Activated T-helper 1 cell treated with anti-CD3 and anti-CD28 coated beads, Interleukin-12 subunit alpha, Interleukin-12 subunit beta, Interleukin-2, Interleukin-4 antibody, amounts not matched to agents 30 ng/mL and 10 ng/mL and 1 ng/mL, durations not matched to agents 14 hours and 24 hours and 36 hours (primary cell): Measurements from ENCODE around the gene TEKT2. TPM values are rescaled to one million over a fixed set of nuclear protein-coding genes. Genes with fewer than 3 reads are reported as not detected.

Source experiments
- DNase-seq: peaks from one replicate; pipeline ENCODE4 v3.0.0; 2021; ENCODE audit warnings: low spot score
- H3K27ac Mint-ChIP-seq: one replicate; pipeline ENCODE4 v1.8.0; 2021; ENCODE audit warnings: mild to moderate bottlenecking, mixed read lengths
- H3K27me3 Mint-ChIP-seq: one replicate; pipeline ENCODE4 v1.8.0; 2022; ENCODE audit warnings: mild to moderate bottlenecking, moderate library complexity, mixed read lengths; ENCODE audit not compliant: insufficient read depth
- H3K36me3 Mint-ChIP-seq: one replicate; pipeline ENCODE4 v1.8.0; 2021; ENCODE audit warnings: low read depth, mixed read lengths
- H3K4me1 Mint-ChIP-seq: one replicate; pipeline ENCODE4 v1.8.0; 2021; ENCODE audit warnings: low read depth, mixed read lengths
- H3K4me3 Mint-ChIP-seq: one replicate; pipeline ENCODE4 v1.8.0; 2021; ENCODE audit warnings: mild to moderate bottlenecking, moderate library complexity, mixed read lengths
- H3K9me3 Mint-ChIP-seq: one replicate; pipeline ENCODE4 v1.8.0; 2021; ENCODE audit warnings: mixed read lengths
- intact Hi-C: fragments of 100-400 bp; cut with micrococcal nuclease; formaldehyde crosslinking; loops from one replicate; pipeline ENCODE4 v1.15.1; 2024
- total RNA-seq: library from RNA; stranded (reverse); gene quantifications from 2 replicates; pipeline ENCODE4 v1.2.3, GENCODE V29; 2022

Gene TEKT2
- total RNA-seq, 1 donor from 2014 or later: 0.16 TPM

- no peak overlapping the region for H3K27ac Mint-ChIP-seq
- no peaks in the 10 kb centered on the region for H3K4me1 Mint-ChIP-seq
- H3K9me3 Mint-ChIP-seq: no peaks in the 10 kb centered on the region
- no peak overlapping the region for H3K4me3 Mint-ChIP-seq
- no peak for DNase-seq
- intact Hi-C loops: loop anchor here (1.0 kb wide), 5 partner anchors 35 to 321 kb away; partner anchors contain the start of gene TRAPPC3
- H3K36me3 Mint-ChIP-seq: no peaks in the 10 kb centered on the region
- H3K27me3 Mint-ChIP-seq: no peaks in the 10 kb centered on the region
Measured at GRCh38 chr1:36098650-36099365, 14.9 kb downstream of the TEKT2 start.

- H3K4me3 Mint-ChIP-seq: no peak overlapping the region
Measured at GRCh38 chr1:36099681-36100341, 15.9 kb downstream of the TEKT2 start.

GRCh38 chr1:36100376-36100775 is 16.5 kb downstream of the TEKT2 start:
- Mint-ChIP-seq H3K27me3 (no peaks in the 10 kb centered on the region), H3K9me3 (no peaks in the 10 kb centered on the region), H3K27ac (no peak overlapping the region), H3K4me1 (no peaks in the 10 kb centered on the region), H3K36me3 (no peaks in the 10 kb centered on the region), H3K4me3 (no peak overlapping the region)
- intact Hi-C loops: no loop called here
- no peak for DNase-seq

More at GRCh38 chr1:36099681-36100341, 15.9 kb downstream of the TEKT2 start:
- peak; percentile 65 for DNase-seq
- Mint-ChIP-seq H3K36me3 (no peaks in the 10 kb centered on the region), H3K27ac (no peak overlapping the region), H3K4me1 (no peaks in the 10 kb centered on the region), H3K27me3 (no peaks in the 10 kb centered on the region), H3K9me3 (no peaks in the 10 kb centered on the region)
- intact Hi-C loops: loop anchor here (1.0 kb wide), 5 partner anchors 34 to 320 kb away; partner anchors contain the start of gene TRAPPC3

GRCh38 chr1:36101546-36101945 is 17.7 kb downstream of the TEKT2 start:
- no peaks in the 10 kb centered on the region for H3K36me3 Mint-ChIP-seq
- intact Hi-C loops: no loop called here
- DNase-seq: no peak
- H3K9me3 Mint-ChIP-seq: no peaks in the 10 kb centered on the region
- no peak overlapping the region for H3K27ac Mint-ChIP-seq
- no peaks in the 10 kb centered on the region for H3K27me3 Mint-ChIP-seq
- no peaks in the 10 kb centered on the region for H3K4me1 Mint-ChIP-seq
- H3K4me3 Mint-ChIP-seq: no peak overlapping the region

GRCh38 chr1:36106269-36106668 is 22.4 kb downstream of the TEKT2 start:
- no peaks in the 10 kb centered on the region for H3K36me3 Mint-ChIP-seq
- H3K27me3 Mint-ChIP-seq: peaks cover 3% of the 10 kb centered on the region
- peaks cover 9% of the 10 kb centered on the region for H3K4me1 Mint-ChIP-seq
- H3K9me3 Mint-ChIP-seq: no peaks in the 10 kb centered on the region
- H3K4me3 Mint-ChIP-seq: no peak overlapping the region
- no peak overlapping the region for H3K27ac Mint-ChIP-seq
- no peak for DNase-seq
- intact Hi-C loops: no loop called here

- peaks cover 5% of the 10 kb centered on the region for H3K27me3 Mint-ChIP-seq
- DNase-seq: no peak
- H3K27ac Mint-ChIP-seq: no peak overlapping the region
- H3K9me3 Mint-ChIP-seq: no peaks in the 10 kb centered on the region
- no peaks in the 10 kb centered on the region for H3K36me3 Mint-ChIP-seq
- peaks cover 12% of the 10 kb centered on the region for H3K4me1 Mint-ChIP-seq
- H3K4me3 Mint-ChIP-seq: no peak overlapping the region
- intact Hi-C loops: no loop called here
Measured at GRCh38 chr1:36107394-36107793, 23.5 kb downstream of the TEKT2 start.

- no peaks in the 10 kb centered on the region for H3K36me3 Mint-ChIP-seq
- DNase-seq: no peak
- no peak overlapping the region for H3K27ac Mint-ChIP-seq
- intact Hi-C loops: no loop called here
- H3K4me3 Mint-ChIP-seq: no peak overlapping the region
- no peaks in the 10 kb centered on the region for H3K9me3 Mint-ChIP-seq
- peaks cover 12% of the 10 kb centered on the region for H3K4me1 Mint-ChIP-seq
- H3K27me3 Mint-ChIP-seq: peaks cover 8% of the 10 kb centered on the region
Measured at GRCh38 chr1:36108314-36108713, 24.4 kb downstream of the TEKT2 start.

- DNase-seq: peak; percentile 19
- H3K4me1 Mint-ChIP-seq: peaks cover 12% of the 10 kb centered on the region
- H3K9me3 Mint-ChIP-seq: no peaks in the 10 kb centered on the region
- peaks cover 8% of the 10 kb centered on the region for H3K27me3 Mint-ChIP-seq
- intact Hi-C loops: no loop called here
- H3K36me3 Mint-ChIP-seq: no peaks in the 10 kb centered on the region
- no peak overlapping the region for H3K4me3 Mint-ChIP-seq
- peak overlapping the region; percentile 30 for H3K27ac Mint-ChIP-seq
Measured at GRCh38 chr1:36109041-36109679, 25.3 kb downstream of the TEKT2 start.

- Mint-ChIP-seq H3K9me3 (no peaks in the 10 kb centered on the region), H3K36me3 (no peaks in the 10 kb centered on the region), H3K27ac (no peak overlapping the region), H3K4me1 (peaks cover 12% of the 10 kb centered on the region), H3K27me3 (peaks cover 8% of the 10 kb centered on the region), H3K4me3 (no peak overlapping the region)
- DNase-seq: no peak
- intact Hi-C loops: no loop called here
Measured at GRCh38 chr1:36111151-36111550, 27.3 kb downstream of the TEKT2 start.

- Mint-ChIP-seq H3K9me3 (no peaks in the 10 kb centered on the region), H3K27me3 (peaks cover 8% of the 10 kb centered on the region), H3K27ac (no peak overlapping the region), H3K36me3 (no peaks in the 10 kb centered on the region), H3K4me1 (peaks cover 12% of the 10 kb centered on the region), H3K4me3 (no peak overlapping the region)
- no peak for DNase-seq
- intact Hi-C loops: no loop called here
Measured at GRCh38 chr1:36112823-36113222, 28.9 kb downstream of the TEKT2 start.

GRCh38 chr1:36114371-36114770 is 30.5 kb downstream of the TEKT2 start:
- H3K27ac Mint-ChIP-seq: no peak overlapping the region
- no peak overlapping the region for H3K4me3 Mint-ChIP-seq
- no peaks in the 10 kb centered on the region for H3K9me3 Mint-ChIP-seq
- peaks cover 7% of the 10 kb centered on the region for H3K4me1 Mint-ChIP-seq
- DNase-seq: no peak
- H3K27me3 Mint-ChIP-seq: peaks cover 7% of the 10 kb centered on the region
- H3K36me3 Mint-ChIP-seq: no peaks in the 10 kb centered on the region
- intact Hi-C loops: no loop called here

GRCh38 chr1:36115200-36115669 is 31.3 kb downstream of the TEKT2 start:
- H3K4me1 Mint-ChIP-seq: peaks cover 7% of the 10 kb centered on the region
- H3K36me3 Mint-ChIP-seq: no peaks in the 10 kb centered on the region
- H3K27me3 Mint-ChIP-seq: peaks cover 7% of the 10 kb centered on the region
- no peak overlapping the region for H3K27ac Mint-ChIP-seq
- DNase-seq: no peak
- no peak overlapping the region for H3K4me3 Mint-ChIP-seq
- intact Hi-C loops: no loop called here
- no peaks in the 10 kb centered on the region for H3K9me3 Mint-ChIP-seq

- peaks cover 7% of the 10 kb centered on the region for H3K4me1 Mint-ChIP-seq
- no peaks in the 10 kb centered on the region for H3K36me3 Mint-ChIP-seq
- no peaks in the 10 kb centered on the region for H3K9me3 Mint-ChIP-seq
- DNase-seq: no peak
- H3K27me3 Mint-ChIP-seq: peaks cover 7% of the 10 kb centered on the region
- no peak overlapping the region for H3K27ac Mint-ChIP-seq
- no peak overlapping the region for H3K4me3 Mint-ChIP-seq
- intact Hi-C loops: no loop called here
Measured at GRCh38 chr1:36115931-36116330, 32.0 kb downstream of the TEKT2 start.
